ENCODE data around the gene IP6K1.
"Not testable (repeated sequence)": the region's sequence is repeated elsewhere in the genome, so short reads cannot be mapped to it uniquely, and the experiment has no call there.

GRCh38 chr3:49782277-49782676, 4.1 kb downstream of the IP6K1 start:
- not testable (repeated sequence) for TF ChIP-seq CTCF, POLR2A (IDR thresholded peaks at IDR 0.05)
